ENCODE results near the gene WNT10A.

DNA sequence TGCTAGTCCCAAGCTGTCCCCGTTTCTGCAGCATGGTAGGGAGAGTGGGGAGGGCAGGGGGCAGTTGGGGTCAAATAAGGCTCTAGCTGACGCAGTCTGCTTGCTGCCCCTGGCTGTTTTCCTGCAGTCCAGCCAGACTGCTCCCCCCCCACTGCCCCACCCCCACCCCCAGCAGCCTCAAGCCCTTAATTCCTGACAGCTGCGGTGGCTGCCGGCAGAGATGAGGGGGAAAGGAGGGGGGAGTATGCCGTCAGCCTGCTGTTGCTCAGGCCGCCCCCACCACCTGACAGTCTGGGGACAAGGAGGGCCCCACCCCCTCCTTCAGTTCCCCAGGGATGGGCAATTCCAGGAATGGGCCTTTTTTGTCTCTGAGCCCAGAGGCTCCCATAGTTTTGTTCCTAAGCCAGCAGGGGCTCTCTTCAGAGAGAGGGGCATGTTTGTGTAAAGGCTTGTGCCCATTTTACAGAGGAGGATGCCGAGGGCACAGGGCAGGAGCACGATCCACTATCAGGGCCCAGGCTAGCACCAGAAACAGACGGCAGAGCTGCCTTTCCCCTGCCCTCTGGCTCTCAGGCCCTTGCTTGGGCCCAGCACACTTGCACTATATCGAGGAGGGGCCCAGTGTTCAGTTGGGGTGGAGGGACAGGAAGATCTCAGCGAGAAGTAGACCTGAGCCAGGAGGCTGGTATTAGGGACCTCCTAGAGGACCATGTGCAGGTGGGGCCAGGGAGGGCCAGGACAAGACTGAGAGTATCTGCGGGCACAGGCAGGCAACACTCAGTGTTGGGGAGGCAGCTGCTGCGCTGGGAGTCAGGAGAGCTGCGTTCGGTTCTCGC lies 1.5 kb upstream of the WNT10A start:
- TF ChIP-seq POLR2A (IDR thresholded peaks at IDR 0.05; ENCODE audit: low read length), result no peak
- no peak for TF ChIP-seq GATA1 (IDR thresholded peaks at IDR 0.05; ENCODE audit: low read depth, low read length)
